ENCODE measurements around the gene CHST14.

The CHST14 gene

DNA sequence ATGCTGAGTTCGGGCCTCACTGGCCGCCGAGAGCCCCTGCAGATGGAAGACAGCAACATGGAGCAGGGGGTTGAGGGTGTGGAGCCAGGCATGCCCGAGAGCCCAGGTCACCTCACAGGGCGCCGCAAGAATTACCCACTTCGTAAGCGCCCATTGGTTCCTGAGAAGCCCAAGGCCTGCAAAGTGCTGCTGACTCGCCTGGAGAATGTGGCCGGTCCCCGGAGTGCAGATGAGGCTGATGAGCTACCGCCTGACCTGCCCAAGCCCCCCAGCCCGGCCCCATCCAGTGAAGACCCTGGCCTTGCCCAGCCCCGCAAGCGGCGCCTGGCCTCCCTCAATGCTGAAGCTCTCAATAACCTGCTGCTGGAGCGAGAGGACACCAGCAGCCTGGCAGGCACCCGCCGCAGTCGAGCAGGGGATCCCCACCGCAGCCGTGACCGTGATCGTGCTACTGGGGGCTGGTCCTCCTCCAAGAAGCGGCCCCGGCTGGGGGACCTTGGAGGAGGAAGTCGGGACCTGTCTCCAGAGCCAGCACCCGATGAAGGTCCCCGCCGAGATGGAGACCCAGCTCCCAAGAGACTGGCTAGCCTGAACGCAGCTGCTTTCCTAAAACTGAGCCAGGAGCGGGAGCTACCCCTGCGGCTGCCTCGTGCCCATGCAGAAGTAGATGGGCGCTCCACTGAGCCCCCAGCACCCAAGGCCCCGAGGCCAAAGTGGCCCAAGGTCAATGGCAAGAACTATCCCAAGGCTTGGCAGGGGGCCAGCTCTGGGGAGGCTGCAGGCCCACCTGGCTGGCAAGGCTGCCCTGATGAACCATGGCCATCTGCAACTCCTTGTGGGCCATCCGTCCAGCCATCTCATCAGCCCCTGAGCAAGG, 12.1 kb upstream of the CHST14 start:
- no peaks in the 10 kb centered on the region for H3K27me3 ChIP-seq (ENCODE audit: control insufficient read depth, insufficient read depth, low read length)
- H3K36me3 ChIP-seq (ENCODE audit: control insufficient read depth, insufficient read depth, low read length) = peaks cover 15% of the 10 kb centered on the region
- no peak overlapping the region for H3K9ac ChIP-seq (ENCODE audit: low read length)
- H3K4me3 ChIP-seq (ENCODE audit: low read length) = no peak overlapping the region
- H3K27ac ChIP-seq (ENCODE audit: low read depth, low read length) = no peak overlapping the region
- no peaks in the 10 kb centered on the region for H3K4me1 ChIP-seq (ENCODE audit: control insufficient read depth, insufficient read depth, low read length)

DNA sequence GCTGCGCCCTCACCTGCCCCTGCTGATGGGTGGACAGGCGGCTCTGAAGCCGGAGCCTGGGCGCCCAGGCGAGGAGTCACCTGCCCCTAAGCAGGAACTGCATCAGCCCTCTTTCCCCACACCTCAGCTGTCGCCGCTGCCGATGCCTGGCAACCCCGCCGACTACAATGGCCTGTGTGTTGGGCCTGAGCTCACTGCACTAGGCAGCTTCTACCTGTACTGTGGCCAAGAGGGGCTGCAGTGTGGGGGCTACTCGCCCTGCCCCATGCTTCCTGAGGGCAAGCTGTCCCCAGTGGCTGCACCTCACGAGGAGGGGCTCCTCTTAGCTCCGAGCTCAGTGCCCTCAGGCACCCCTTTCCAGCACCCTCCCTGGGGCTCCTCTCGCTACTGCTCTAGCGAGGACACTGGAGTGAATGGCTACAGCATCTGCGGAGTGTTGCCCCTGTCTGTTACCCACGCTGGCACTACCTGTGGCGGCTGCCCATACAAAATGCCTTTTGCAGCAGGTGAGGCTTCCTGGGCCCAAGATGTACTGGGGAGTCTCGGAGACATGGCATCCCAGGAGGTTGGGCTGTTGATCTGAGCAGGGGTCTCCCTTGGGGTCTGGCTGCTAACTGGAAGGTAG, 11.3 kb upstream of the CHST14 start:
- Histone ChIP-seq H3K4me3 (ENCODE audit: low read length) (no peak overlapping the region), H3K36me3 (ENCODE audit: control insufficient read depth, insufficient read depth, low read length) (peaks cover 22% of the 10 kb centered on the region), H3K9ac (ENCODE audit: low read length) (no peak overlapping the region), H3K27me3 (ENCODE audit: control insufficient read depth, insufficient read depth, low read length) (no peaks in the 10 kb centered on the region), H3K27ac (ENCODE audit: low read depth, low read length) (no peak overlapping the region), H3K4me1 (ENCODE audit: control insufficient read depth, insufficient read depth, low read length) (no peaks in the 10 kb centered on the region)

DNA sequence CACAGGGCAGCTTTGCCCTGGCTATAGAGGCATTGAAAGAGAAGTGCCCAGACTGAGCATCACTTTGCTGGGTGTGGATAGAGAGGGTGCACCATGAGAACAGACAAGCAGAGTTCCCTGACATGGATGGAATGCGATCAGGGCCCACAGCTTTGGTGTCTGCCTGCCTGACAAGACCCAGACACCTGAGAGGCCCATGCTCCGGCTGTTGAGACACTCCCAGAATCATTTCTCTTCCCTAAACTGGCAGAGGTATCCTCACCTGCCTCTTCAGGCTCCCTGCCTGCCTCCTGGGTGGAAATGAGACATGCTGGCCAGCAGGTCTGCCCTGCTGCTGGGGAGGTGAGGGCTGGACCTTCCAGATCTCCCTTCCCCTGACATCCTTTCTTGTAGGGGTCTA, 10.4 kb upstream of the CHST14 start:
- Histone ChIP-seq H3K36me3 (ENCODE audit: control insufficient read depth, insufficient read depth, low read length) (peaks cover 27% of the 10 kb centered on the region), H3K27ac (ENCODE audit: low read depth, low read length) (no peak overlapping the region), H3K4me1 (ENCODE audit: control insufficient read depth, insufficient read depth, low read length) (no peaks in the 10 kb centered on the region), H3K27me3 (ENCODE audit: control insufficient read depth, insufficient read depth, low read length) (no peaks in the 10 kb centered on the region), H3K9ac (ENCODE audit: low read length) (no peak overlapping the region), H3K4me3 (ENCODE audit: low read length) (no peak overlapping the region)

DNA sequence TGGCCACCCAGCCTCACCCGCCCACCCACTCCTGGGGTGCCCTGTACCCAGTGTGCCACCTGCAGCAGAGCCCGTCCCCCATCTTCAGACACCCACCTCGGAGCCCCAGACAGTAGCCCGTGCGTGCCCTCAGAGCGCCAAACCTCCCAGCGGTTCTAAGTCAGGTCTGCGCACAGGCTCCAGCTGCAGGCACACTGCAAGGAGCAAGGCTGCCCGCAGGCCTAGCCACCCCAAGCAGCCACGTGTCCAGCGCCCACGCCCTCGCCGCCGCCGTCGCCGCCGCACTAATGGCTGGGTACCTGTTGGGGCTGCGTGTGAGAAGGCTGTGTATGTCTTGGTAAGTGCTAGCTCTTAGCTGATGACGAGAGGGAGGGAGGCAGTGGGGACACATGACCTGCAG, 8.8 kb upstream of the CHST14 start:
- H3K4me3 ChIP-seq (ENCODE audit: low read length) = no peak overlapping the region
- H3K36me3 ChIP-seq (ENCODE audit: control insufficient read depth, insufficient read depth, low read length) = peaks cover 27% of the 10 kb centered on the region

DNA sequence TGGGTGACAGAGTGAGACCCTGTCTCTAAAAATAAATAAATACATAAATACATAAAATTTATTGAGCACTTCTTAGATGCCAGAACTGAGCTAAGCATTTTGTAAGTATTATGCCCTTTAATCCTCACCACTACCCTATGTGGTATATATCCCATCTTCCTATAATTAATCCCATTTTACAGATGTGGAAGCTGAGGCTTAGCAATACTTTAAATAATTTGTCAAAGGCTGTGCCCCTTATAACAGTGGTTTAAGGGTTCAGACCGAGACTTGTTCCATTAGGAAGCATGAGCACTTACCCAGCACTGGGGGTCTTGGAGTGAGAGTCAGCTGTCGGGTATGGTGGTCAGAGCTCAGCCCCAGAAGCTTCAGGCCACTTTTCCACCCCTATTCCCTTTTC, 7.5 kb upstream of the CHST14 start:
- Histone ChIP-seq H3K27me3 (ENCODE audit: control insufficient read depth, insufficient read depth, low read length) (no peaks in the 10 kb centered on the region), H3K9ac (ENCODE audit: low read length) (no peak overlapping the region), H3K4me1 (ENCODE audit: control insufficient read depth, insufficient read depth, low read length) (no peaks in the 10 kb centered on the region), H3K27ac (ENCODE audit: low read depth, low read length) (no peak overlapping the region), H3K36me3 (ENCODE audit: control insufficient read depth, insufficient read depth, low read length) (peaks cover 27% of the 10 kb centered on the region), H3K4me3 (ENCODE audit: low read length) (no peak overlapping the region)

More for the DNA sequence above, 8.8 kb upstream of the CHST14 start:
- H3K4me1 ChIP-seq (ENCODE audit: control insufficient read depth, insufficient read depth, low read length) = no peaks in the 10 kb centered on the region
- H3K27me3 ChIP-seq (ENCODE audit: control insufficient read depth, insufficient read depth, low read length) = no peaks in the 10 kb centered on the region
- H3K27ac ChIP-seq (ENCODE audit: low read depth, low read length) = no peak overlapping the region
- no peak overlapping the region for H3K9ac ChIP-seq (ENCODE audit: low read length)

DNA sequence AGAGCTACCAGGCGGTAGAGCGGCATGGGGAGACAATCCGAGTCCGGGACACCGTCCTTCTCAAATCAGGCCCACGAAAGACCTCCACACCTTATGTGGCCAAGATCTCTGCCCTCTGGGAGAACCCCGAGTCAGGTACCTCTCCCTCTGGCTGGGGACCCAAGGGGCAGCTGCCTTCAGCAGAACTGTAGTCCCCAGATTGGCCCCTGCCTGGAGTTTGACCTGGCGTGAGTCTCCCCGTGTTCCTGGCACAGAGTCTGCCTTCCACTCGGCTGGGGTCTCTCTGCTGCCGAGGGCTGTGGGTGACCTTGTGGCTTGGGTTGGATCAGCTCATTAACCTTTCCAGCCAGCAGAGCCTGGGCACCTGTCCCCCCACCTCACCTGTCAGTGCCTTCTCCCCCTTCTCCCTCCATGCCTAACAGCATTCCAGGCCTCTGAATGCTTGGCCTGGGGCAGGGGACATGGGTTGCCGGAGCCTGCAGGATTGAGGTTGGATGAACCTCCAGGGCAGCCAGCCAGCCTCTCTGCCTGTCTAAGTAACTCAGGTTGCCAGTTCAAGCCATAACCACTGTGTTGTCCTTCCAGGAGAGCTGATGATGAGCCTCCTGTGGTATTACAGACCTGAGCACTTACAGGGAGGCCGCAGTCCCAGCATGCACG, 6.8 kb upstream of the CHST14 start:
- Histone ChIP-seq H3K4me1 (ENCODE audit: control insufficient read depth, insufficient read depth, low read length) (no peaks in the 10 kb centered on the region), H3K27ac (ENCODE audit: low read depth, low read length) (no peak overlapping the region), H3K4me3 (ENCODE audit: low read length) (no peak overlapping the region), H3K9ac (ENCODE audit: low read length) (no peak overlapping the region), H3K36me3 (ENCODE audit: control insufficient read depth, insufficient read depth, low read length) (peaks cover 23% of the 10 kb centered on the region), H3K27me3 (ENCODE audit: control insufficient read depth, insufficient read depth, low read length) (no peaks in the 10 kb centered on the region)

DNA sequence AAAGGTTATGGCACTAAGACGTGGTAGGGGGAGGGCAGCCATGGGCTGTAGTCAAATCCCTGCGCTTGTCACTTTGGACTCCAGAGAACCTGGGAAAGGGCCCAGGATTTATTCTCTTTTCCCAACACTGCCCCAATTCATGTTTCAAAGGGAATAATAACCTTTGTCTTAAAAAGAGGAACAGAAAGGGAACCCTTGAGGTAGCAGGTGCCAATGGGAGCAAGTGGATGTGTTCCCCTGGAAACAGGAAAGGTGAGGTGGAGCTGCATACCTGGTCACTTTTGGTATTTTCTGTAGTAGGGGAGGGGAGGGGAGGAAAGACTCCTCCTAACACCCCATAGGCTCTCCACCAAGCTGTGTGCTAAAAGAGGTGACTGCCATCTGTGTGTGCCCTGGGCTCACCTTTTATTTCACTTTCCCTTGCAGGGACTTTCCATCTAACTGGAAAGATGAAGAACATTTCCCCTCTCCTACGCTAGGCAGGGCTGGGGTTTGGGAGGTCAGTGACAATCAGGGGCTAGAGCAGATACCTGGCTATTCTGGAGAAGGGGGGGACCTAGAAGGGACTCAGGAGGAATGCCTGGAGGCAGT, 6.1 kb upstream of the CHST14 start:
- peaks cover 18% of the 10 kb centered on the region for H3K36me3 ChIP-seq (ENCODE audit: control insufficient read depth, insufficient read depth, low read length)
- H3K4me3 ChIP-seq (ENCODE audit: low read length) = no peak overlapping the region
- no peak overlapping the region for H3K27ac ChIP-seq (ENCODE audit: low read depth, low read length)
- no peak overlapping the region for H3K9ac ChIP-seq (ENCODE audit: low read length)
- no peaks in the 10 kb centered on the region for H3K4me1 ChIP-seq (ENCODE audit: control insufficient read depth, insufficient read depth, low read length)
- no peaks in the 10 kb centered on the region for H3K27me3 ChIP-seq (ENCODE audit: control insufficient read depth, insufficient read depth, low read length)

DNA sequence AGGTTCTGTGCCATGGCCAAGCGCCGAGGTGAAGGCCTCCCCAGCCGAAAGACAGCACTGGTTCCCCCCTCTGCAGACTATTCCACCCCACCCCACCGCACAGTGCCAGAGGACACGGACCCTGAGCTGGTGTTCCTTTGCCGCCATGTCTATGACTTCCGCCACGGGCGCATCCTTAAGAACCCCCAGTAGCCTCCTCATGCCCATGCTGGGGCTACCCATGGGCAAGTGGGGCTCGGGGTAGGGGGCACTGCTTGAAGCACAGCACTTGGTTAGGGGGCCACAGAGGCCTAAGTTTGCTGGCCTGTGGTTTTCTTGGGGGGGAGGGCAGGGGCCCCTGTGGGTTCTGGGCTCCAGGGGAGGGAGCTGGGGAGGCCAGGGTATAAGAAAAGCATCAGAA, 4.8 kb upstream of the CHST14 start:
- H3K36me3 ChIP-seq (ENCODE audit: control insufficient read depth, insufficient read depth, low read length) = peaks cover 16% of the 10 kb centered on the region
- H3K4me3 ChIP-seq (ENCODE audit: low read length) = no peak overlapping the region
- H3K9ac ChIP-seq (ENCODE audit: low read length) = no peak overlapping the region
- no peak overlapping the region for H3K27ac ChIP-seq (ENCODE audit: low read depth, low read length)
- peaks cover 4% of the 10 kb centered on the region for H3K4me1 ChIP-seq (ENCODE audit: control insufficient read depth, insufficient read depth, low read length)
- H3K27me3 ChIP-seq (ENCODE audit: control insufficient read depth, insufficient read depth, low read length) = no peaks in the 10 kb centered on the region

DNA sequence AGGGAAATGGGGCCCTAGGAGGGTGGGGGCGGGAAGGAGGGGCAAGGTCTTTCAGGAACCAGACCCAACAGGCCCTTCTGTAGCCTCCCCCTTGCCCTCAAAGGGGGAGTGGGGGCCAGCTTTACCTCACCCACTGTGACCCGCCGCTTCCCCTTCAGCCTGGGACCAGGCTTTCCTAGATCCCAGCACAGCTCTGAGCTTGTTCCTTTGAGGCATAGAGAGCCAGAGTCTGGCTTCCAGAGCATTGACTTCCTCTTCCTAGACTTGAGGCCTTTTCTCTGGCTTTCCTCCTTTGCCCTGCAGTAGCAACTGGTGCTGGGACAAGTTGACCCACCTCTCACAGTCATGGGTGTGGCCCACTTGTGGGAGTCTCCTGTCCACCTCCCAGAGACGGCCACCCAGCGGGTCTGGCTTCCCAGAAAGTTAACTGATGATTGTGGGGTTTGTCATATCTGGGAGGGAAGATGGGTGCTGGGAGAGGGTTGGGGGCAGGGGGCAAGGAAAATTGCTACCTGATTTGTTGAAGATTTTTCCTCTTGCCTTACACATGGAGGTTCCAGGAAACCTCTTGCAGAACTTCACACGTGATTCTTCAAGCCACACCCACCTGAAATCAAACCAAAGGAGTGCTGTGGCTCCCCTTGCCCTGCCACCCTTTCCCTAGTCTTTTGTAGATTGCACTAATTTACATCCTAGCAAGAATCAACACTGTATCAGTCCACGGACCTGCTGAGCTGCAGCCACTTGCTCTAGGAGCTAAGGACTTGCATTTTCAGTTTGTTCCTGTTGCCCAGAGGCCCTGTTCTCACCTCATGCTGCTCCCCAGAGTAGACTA, 4.1 kb upstream of the CHST14 start:
- Histone ChIP-seq H3K4me3 (ENCODE audit: low read length) (no peak overlapping the region), H3K27ac (ENCODE audit: low read depth, low read length) (no peak overlapping the region), H3K9ac (ENCODE audit: low read length) (no peak overlapping the region), H3K4me1 (ENCODE audit: control insufficient read depth, insufficient read depth, low read length) (peaks cover 4% of the 10 kb centered on the region), H3K27me3 (ENCODE audit: control insufficient read depth, insufficient read depth, low read length) (no peaks in the 10 kb centered on the region), H3K36me3 (ENCODE audit: control insufficient read depth, insufficient read depth, low read length) (peaks cover 16% of the 10 kb centered on the region)

DNA sequence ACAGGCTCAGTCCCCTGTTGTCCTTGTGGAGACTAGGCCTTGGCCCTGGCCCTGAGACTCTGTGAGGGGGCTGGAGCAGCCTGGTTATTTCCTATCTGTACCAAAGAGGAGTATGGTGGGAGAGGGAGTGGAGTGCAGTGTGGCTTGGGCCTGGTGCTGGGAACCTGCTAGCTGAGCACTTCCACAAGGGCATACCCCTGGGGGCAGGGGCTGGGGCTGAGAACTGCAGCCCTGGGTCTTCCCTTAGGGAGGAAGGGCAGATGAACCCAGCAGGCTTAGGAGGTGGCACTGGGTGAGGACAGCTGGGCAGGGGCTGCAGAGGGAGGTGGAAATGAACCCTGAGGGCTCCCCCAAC, 3.5 kb upstream of the CHST14 start:
- H3K4me3 ChIP-seq (ENCODE audit: low read length) = no peak overlapping the region
- H3K36me3 ChIP-seq (ENCODE audit: control insufficient read depth, insufficient read depth, low read length) = peaks cover 16% of the 10 kb centered on the region
- H3K4me1 ChIP-seq (ENCODE audit: control insufficient read depth, insufficient read depth, low read length) = peaks cover 4% of the 10 kb centered on the region
- H3K9ac ChIP-seq (ENCODE audit: low read length) = no peak overlapping the region
- no peak overlapping the region for H3K27ac ChIP-seq (ENCODE audit: low read depth, low read length)
- no peaks in the 10 kb centered on the region for H3K27me3 ChIP-seq (ENCODE audit: control insufficient read depth, insufficient read depth, low read length)

DNA sequence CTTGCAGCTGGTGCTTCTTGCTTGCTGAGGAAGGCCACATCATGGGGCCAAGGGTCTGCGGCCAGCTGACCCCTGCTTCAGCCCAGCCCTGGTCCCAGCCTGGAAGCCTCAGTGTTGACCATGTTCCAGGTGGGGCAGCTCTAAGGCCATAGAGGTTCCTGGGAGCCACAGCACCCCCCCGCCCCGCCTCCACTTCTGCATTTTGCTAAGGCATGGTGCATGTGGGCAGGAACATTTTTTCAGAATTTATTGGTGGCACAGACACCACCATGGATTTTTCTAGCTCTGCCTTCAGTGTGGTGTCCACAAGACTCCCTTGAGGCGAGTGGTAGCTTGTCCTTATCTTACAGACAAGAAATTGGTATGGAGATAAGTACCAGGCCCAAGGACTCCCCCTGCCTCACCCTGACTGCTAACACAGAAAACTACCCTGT, 1.9 kb upstream of the CHST14 start:
- Histone ChIP-seq H3K4me1 (ENCODE audit: control insufficient read depth, insufficient read depth, low read length) (peaks cover 4% of the 10 kb centered on the region), H3K9ac (ENCODE audit: low read length) (no peak overlapping the region), H3K36me3 (ENCODE audit: control insufficient read depth, insufficient read depth, low read length) (peaks cover 10% of the 10 kb centered on the region), H3K27me3 (ENCODE audit: control insufficient read depth, insufficient read depth, low read length) (no peaks in the 10 kb centered on the region), H3K4me3 (ENCODE audit: low read length) (no peak overlapping the region), H3K27ac (ENCODE audit: low read depth, low read length) (no peak overlapping the region)

Data from rectal smooth muscle tissue (tissue), 1 donor.